HCT116 (cell line): ENCODE data around the gene ADGRG7.

Experiments
- CBX3 ChIP-seq: IDR thresholded peaks from 2 replicates; pipeline ENCODE4 v1.6.1; 2012; ENCODE audit warnings: low read depth
- CEBPB ChIP-seq: IDR thresholded peaks from 2 replicates; pipeline ENCODE4 v1.6.1; 2012; ENCODE audit warnings: low read depth
- CTCF ChIP-seq, 3 experiments: fragments of 200-600 bp in 1 of 3; sonication (generic) in 1 of 3; IDR thresholded peaks in 2 of 3; conservative IDR thresholded peaks in 1 of 3; 2 replicates each; pipeline ENCODE4 v1.5.1; 2012 to 2017; ENCODE audit warnings: low read depth in 2 of 3, low read length in 2 of 3, antibody characterized with exemption in 1 of 3, borderline replicate concordance in 1 of 3, control low read depth in 1 of 3, mild to moderate bottlenecking in 1 of 3, mixed read lengths in 1 of 3, mixed run types in 1 of 3, moderate library complexity in 1 of 3; ENCODE audit not compliant: insufficient read depth in 1 of 3
- EGR1 ChIP-seq: IDR thresholded peaks from 2 replicates; pipeline ENCODE4 v1.6.1; 2012; ENCODE audit warnings: low read depth
- EZH2 ChIP-seq: fragments of 200-600 bp; sonication (generic); IDR thresholded peaks from 2 replicates; pipeline ENCODE4 v1.6.1; 2017; ENCODE audit warnings: antibody characterized with exemption, mixed run types
- FOSL1 ChIP-seq: IDR thresholded peaks from 2 replicates; pipeline ENCODE4 v1.6.1; 2012; ENCODE audit warnings: low read depth
- POLR2A ChIP-seq: IDR thresholded peaks from 2 replicates; pipeline ENCODE4 v1.7.0; 2011; ENCODE audit warnings: borderline replicate concordance; ENCODE audit not compliant: insufficient read depth, insufficient read length; ENCODE audit errors: extremely low read depth
- POLR2AphosphoS5 ChIP-seq: IDR thresholded peaks from 2 replicates; pipeline ENCODE4 v1.6.1; 2011; ENCODE audit warnings: mild to moderate bottlenecking, low read depth, low read length, moderate library complexity
- SP1 ChIP-seq: IDR thresholded peaks from 2 replicates; pipeline ENCODE4 v1.6.1; 2012; ENCODE audit warnings: low read depth
- TCF7L2 ChIP-seq: IDR thresholded peaks from 2 replicates; pipeline ENCODE4 v1.7.0; 2011; ENCODE audit warnings: borderline replicate concordance, inconsistent platforms; ENCODE audit not compliant: insufficient read depth, insufficient read length; ENCODE audit errors: extremely low read depth

GRCh38 chr3:100634493-100635272 lies 25.3 kb downstream of the ADGRG7 start:
- peak in 2 of 3 experiments; percentile 16 to 33; a peak in 3 of 6 replicates for TF ChIP-seq CTCF (IDR thresholded peaks at IDR 0.05 in 2 of 3, conservative IDR thresholded peaks at IDR 0.05 in 1 of 3; ENCODE audit: borderline replicate concordance in 1 of 3, insufficient read depth in 1 of 3, low read depth in 2 of 3, low read length in 2 of 3)
- no peak for TF ChIP-seq EZH2
- no peak for TF ChIP-seq POLR2A
- no peak for TF ChIP-seq POLR2AphosphoS5
- no peak for TF ChIP-seq TCF7L2
- no peak for TF ChIP-seq SP1
- no peak for TF ChIP-seq CBX3
- no peak for TF ChIP-seq FOSL1
- no peak for TF ChIP-seq EGR1
- no peak for TF ChIP-seq CEBPB
